ENCODE measurements around the gene TMEM8B. TPM values are rescaled to one million over a fixed set of nuclear protein-coding genes. Genes with fewer than 3 reads are reported as not detected.

Gene TMEM8B
- 3.4 TPM for polyA plus RNA-seq (2012; ENCODE audit: insufficient read depth, insufficient read length, low read depth)

- no peaks in the 10 kb centered on the region for H3K9me3 ChIP-seq
These were observed at the start of gene TMEM8B for GRCh38 chr9:35829084-35829763. Gene TMEM8B (plus strand): TSS chr9:35829228. CDS start chr9:35829448, 220 bp downstream.

GRCh38 chr9:35781066-35781465 lies 48.0 kb upstream of the TMEM8B start:
- no peak for DNase-seq
- H3K4me3 ChIP-seq (ENCODE audit: low read depth, low read length) = no peak overlapping the region
- H3K36me3 ChIP-seq = no peaks in the 10 kb centered on the region
- TF ChIP-seq CTCF (IDR thresholded peaks at IDR 0.05; ENCODE audit: low read depth, low read length) = no peak
- no peaks in the 10 kb centered on the region for H3K9me3 ChIP-seq
- H3K4me1 ChIP-seq = no peaks in the 10 kb centered on the region
- H3K27me3 ChIP-seq = no peaks in the 10 kb centered on the region

More at GRCh38 chr9:35829084-35829763, at the start of gene TMEM8B:
- peak; percentile 99 for DNase-seq
- Histone ChIP-seq H3K36me3 (no peaks in the 10 kb centered on the region), H3K4me3 (ENCODE audit: low read depth, low read length) (peak within 1 kb of the TSS; percentile 65), H3K27me3 (no peaks in the 10 kb centered on the region), H3K4me1 (peaks cover 3% of the 10 kb centered on the region; the same call in 1 of the 2 replicates)
- no peak for TF ChIP-seq CTCF (IDR thresholded peaks at IDR 0.05; ENCODE audit: low read depth, low read length)

- no peaks in the 10 kb centered on the region for H3K9me3 ChIP-seq
These were observed 45.6 kb upstream of the TMEM8B start for GRCh38 chr9:35783418-35783817.

GRCh38 chr9:35789541-35789940 lies 39.5 kb upstream of the TMEM8B start:
- TF ChIP-seq CTCF (IDR thresholded peaks at IDR 0.05; ENCODE audit: low read depth, low read length) = no peak
- H3K36me3 ChIP-seq = no peaks in the 10 kb centered on the region
- no peak overlapping the region for H3K4me3 ChIP-seq (ENCODE audit: low read depth, low read length)
- no peaks in the 10 kb centered on the region for H3K9me3 ChIP-seq
- DNase-seq = no peak
- H3K4me1 ChIP-seq = peaks cover 11% of the 10 kb centered on the region
- H3K27me3 ChIP-seq = no peaks in the 10 kb centered on the region

More at GRCh38 chr9:35783418-35783817, 45.6 kb upstream of the TMEM8B start:
- Histone ChIP-seq H3K4me1 (no peaks in the 10 kb centered on the region), H3K27me3 (no peaks in the 10 kb centered on the region), H3K36me3 (no peaks in the 10 kb centered on the region), H3K4me3 (ENCODE audit: low read depth, low read length) (no peak overlapping the region)
- no peak for TF ChIP-seq CTCF (IDR thresholded peaks at IDR 0.05; ENCODE audit: low read depth, low read length)
- DNase-seq = no peak

- Histone ChIP-seq H3K4me3 (ENCODE audit: low read depth, low read length) (no peak overlapping the region), H3K36me3 (no peaks in the 10 kb centered on the region), H3K4me1 (peaks cover 11% of the 10 kb centered on the region), H3K9me3 (no peaks in the 10 kb centered on the region), H3K27me3 (no peaks in the 10 kb centered on the region)
- no peak for TF ChIP-seq CTCF (IDR thresholded peaks at IDR 0.05; ENCODE audit: low read depth, low read length)
- DNase-seq = no peak
These were observed 39.0 kb upstream of the TMEM8B start for GRCh38 chr9:35790025-35790384.

Measured in BE2C (cell line).